B cell (primary cell): ENCODE data around the gene OR51S1.

ENCODE experiments used
- CTCF ChIP-seq: fragments of 200-600 bp; IDR thresholded peaks from one replicate; pipeline ENCODE4 v1.8.0; 2022; ENCODE audit warnings: antibody characterized with exemption, mild to moderate bottlenecking
- EZH2 ChIP-seq: IDR thresholded peaks from 2 replicates; pipeline ENCODE4 v1.6.1; 2012; ENCODE audit warnings: borderline replicate concordance, low read depth, mild to moderate bottlenecking, moderate library complexity, low read length; ENCODE audit not compliant: insufficient read depth, poor library complexity, severe bottlenecking

GRCh38 chr11:4848908-4849532, at the start of gene OR51S1:
- no peak for TF ChIP-seq CTCF
- no peak for TF ChIP-seq EZH2
